DMS53 treated with DMSO at 0.1 percent for 48 hours (cell line): ENCODE results near the gene MYH6.

Experiments
- DNase-seq: peaks from one replicate; lab custom pipeline; 2025; ENCODE audit not compliant: unreplicated experiment; lab: John Stamatoyannopoulos, UW

Gene MYH6

GRCh38 chr14:23339506-23340268 is 68.4 kb downstream of the MYH6 start:
- DNase-seq: no peak

GRCh38 chr14:23335623-23336022 is 72.5 kb downstream of the MYH6 start:
- DNase-seq: no peak
